A549 (cell line): ENCODE results near the gene GAP43.

Source experiments
- EP300 ChIP-seq, 2 experiments: fragments of >200 bp; sonication (Bioruptor Twin); formaldehyde crosslinking; IDR thresholded peaks; 2 replicates in 1 of 2; 3 replicates in 1 of 2; pipeline ENCODE4 v1.6.1; 2016 to 2017
- TF ChIP-seq, protein P1 (sequence below): fragments of >200 bp; sonication (Bioruptor Twin); formaldehyde crosslinking; IDR thresholded peaks from 3 replicates; pipeline ENCODE4 v1.5.1; 2016

DNA sequence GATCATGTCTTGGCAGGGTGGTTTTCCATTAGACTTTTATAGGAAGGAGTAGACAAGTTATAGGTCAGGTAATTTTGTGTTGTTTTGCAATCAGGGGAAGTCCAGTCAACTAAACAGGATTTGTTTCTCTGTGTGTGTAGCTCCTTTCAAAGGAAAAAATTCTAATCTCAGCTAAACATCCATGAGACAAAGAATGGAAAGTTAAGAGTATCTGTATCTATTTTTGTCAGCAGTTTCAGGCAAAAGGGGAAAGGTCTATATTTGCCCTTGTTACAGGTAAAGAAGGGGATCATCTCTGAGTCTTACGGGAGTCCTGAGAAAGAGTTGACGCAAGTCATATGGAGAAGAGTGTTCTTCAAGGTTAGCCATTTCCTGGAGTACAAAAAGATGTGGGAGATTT is 79.3 kb downstream of the GAP43 start:
- no peak for TF ChIP-seq EP300 (IDR thresholded peaks at IDR 0.05)
- TF ChIP-seq, protein P1, sequence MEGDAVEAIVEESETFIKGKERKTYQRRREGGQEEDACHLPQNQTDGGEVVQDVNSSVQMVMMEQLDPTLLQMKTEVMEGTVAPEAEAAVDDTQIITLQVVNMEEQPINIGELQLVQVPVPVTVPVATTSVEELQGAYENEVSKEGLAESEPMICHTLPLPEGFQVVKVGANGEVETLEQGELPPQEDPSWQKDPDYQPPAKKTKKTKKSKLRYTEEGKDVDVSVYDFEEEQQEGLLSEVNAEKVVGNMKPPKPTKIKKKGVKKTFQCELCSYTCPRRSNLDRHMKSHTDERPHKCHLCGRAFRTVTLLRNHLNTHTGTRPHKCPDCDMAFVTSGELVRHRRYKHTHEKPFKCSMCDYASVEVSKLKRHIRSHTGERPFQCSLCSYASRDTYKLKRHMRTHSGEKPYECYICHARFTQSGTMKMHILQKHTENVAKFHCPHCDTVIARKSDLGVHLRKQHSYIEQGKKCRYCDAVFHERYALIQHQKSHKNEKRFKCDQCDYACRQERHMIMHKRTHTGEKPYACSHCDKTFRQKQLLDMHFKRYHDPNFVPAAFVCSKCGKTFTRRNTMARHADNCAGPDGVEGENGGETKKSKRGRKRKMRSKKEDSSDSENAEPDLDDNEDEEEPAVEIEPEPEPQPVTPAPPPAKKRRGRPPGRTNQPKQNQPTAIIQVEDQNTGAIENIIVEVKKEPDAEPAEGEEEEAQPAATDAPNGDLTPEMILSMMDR: no peak
